ENCODE results near the gene ANKRD2. TPM values are rescaled to one million over a fixed set of nuclear protein-coding genes. Genes with fewer than 3 reads are reported as not detected.

ANKRD2 gene
- total and polyA plus RNA-seq, 10 of the 15 experiments (the other 5 are each of a cell fraction or from before 2014, with no cell fraction given): 0.18 to 0.23 TPM; not detected in 8

DNA sequence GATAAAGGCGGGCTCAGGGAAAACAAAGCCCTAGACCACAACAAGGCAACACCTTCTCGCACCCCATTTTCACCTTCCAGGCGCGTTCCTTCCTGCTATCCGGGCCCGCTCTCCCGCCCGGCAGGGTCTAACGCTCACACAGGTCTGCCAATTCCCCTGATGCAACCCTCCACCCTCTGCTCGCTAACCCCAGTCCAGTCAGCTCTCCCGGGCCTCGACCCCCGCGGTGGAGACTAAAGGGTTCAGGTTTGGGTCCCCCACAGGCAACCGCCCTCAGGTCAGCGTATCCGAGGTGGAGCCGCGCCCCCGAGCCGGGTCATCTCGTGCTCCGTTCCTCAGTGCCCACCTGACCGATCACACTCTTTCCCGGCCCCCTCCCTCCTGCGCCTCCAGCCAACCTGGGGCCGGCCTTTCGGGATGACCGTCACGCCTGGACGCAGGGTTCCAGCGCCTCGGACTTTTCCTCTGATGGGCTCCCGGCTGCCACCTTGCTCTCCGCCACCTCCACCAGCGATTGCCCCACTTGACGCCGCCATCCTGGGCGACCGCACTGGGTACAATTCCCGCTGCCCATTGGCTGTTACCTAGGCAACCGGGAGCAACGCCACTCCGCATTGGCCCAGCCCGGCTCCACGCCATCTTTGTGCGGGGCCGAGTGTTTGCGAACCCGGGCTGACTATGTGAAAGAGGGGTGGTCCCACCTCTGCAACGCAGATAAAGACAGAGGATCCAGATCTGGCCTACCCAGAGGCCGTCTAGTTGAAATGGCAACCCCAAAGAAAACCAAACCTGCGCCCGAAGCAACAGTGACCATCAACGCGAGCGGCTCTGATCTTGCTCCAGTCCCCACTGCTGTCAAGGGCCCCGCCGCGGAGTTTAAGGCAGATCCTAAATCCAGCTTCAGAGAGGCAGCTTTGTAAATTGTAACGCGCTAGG, 60.6 kb downstream of the ANKRD2 start, which contains the start of gene MORN4 (continued):
- TF ChIP-seq, protein P1, sequence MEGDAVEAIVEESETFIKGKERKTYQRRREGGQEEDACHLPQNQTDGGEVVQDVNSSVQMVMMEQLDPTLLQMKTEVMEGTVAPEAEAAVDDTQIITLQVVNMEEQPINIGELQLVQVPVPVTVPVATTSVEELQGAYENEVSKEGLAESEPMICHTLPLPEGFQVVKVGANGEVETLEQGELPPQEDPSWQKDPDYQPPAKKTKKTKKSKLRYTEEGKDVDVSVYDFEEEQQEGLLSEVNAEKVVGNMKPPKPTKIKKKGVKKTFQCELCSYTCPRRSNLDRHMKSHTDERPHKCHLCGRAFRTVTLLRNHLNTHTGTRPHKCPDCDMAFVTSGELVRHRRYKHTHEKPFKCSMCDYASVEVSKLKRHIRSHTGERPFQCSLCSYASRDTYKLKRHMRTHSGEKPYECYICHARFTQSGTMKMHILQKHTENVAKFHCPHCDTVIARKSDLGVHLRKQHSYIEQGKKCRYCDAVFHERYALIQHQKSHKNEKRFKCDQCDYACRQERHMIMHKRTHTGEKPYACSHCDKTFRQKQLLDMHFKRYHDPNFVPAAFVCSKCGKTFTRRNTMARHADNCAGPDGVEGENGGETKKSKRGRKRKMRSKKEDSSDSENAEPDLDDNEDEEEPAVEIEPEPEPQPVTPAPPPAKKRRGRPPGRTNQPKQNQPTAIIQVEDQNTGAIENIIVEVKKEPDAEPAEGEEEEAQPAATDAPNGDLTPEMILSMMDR (IDR thresholded peaks at IDR 0.05 in 2 of 3, conservative IDR thresholded peaks at IDR 0.05 in 1 of 3; ENCODE audit: control insufficient read depth in 2 of 3, extremely low read depth in 1 of 3, insufficient read depth in 1 of 3, low read depth in 3 of 3, low read length in 3 of 3): no peak
- TF ChIP-seq SIX5 (IDR thresholded peaks at IDR 0.05; ENCODE audit: low read depth, low read length, severe bottlenecking) (peak; percentile 78), MXI1 (IDR thresholded peaks at IDR 0.05; ENCODE audit: low read depth, low read length) (peak; percentile 43; the same call in 1 of the 2 replicates), RBBP5 (conservative IDR thresholded peaks at IDR 0.05) (no peak), IKZF2 (IDR thresholded peaks at IDR 0.05) (no peak), RUNX3 (IDR thresholded peaks at IDR 0.05; ENCODE audit: low read length) (peak; percentile 78), HCFC1 (IDR thresholded peaks at IDR 0.05; ENCODE audit: low read length) (peak; percentile 83), MEF2B (IDR thresholded peaks at IDR 0.05; ENCODE audit: partially characterized antibody, poor library complexity, severe bottlenecking) (peak; percentile 47), TBL1XR1 (IDR thresholded peaks at IDR 0.05; ENCODE audit: low read depth, low read length) (no peak), NFIC (IDR thresholded peaks at IDR 0.05; ENCODE audit: low read depth, low read length) (no peak)
- TF ChIP-seq, protein P2, sequence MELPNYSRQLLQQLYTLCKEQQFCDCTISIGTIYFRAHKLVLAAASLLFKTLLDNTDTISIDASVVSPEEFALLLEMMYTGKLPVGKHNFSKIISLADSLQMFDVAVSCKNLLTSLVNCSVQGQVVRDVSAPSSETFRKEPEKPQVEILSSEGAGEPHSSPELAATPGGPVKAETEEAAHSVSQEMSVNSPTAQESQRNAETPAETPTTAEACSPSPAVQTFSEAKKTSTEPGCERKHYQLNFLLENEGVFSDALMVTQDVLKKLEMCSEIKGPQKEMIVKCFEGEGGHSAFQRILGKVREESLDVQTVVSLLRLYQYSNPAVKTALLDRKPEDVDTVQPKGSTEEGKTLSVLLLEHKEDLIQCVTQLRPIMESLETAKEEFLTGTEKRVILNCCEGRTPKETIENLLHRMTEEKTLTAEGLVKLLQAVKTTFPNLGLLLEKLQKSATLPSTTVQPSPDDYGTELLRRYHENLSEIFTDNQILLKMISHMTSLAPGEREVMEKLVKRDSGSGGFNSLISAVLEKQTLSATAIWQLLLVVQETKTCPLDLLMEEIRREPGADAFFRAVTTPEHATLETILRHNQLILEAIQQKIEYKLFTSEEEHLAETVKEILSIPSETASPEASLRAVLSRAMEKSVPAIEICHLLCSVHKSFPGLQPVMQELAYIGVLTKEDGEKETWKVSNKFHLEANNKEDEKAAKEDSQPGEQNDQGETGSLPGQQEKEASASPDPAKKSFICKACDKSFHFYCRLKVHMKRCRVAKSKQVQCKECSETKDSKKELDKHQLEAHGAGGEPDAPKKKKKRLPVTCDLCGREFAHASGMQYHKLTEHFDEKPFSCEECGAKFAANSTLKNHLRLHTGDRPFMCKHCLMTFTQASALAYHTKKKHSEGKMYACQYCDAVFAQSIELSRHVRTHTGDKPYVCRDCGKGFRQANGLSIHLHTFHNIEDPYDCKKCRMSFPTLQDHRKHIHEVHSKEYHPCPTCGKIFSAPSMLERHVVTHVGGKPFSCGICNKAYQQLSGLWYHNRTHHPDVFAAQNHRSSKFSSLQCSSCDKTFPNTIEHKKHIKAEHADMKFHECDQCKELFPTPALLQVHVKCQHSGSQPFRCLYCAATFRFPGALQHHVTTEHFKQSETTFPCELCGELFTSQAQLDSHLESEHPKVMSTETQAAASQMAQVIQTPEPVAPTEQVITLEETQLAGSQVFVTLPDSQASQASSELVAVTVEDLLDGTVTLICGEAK (IDR thresholded peaks at IDR 0.05; ENCODE audit: borderline replicate concordance): peak; percentile 80
- TF ChIP-seq, protein P3, sequence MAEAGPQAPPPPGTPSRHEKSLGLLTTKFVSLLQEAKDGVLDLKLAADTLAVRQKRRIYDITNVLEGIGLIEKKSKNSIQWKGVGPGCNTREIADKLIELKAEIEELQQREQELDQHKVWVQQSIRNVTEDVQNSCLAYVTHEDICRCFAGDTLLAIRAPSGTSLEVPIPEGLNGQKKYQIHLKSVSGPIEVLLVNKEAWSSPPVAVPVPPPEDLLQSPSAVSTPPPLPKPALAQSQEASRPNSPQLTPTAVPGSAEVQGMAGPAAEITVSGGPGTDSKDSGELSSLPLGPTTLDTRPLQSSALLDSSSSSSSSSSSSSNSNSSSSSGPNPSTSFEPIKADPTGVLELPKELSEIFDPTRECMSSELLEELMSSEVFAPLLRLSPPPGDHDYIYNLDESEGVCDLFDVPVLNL (IDR thresholded peaks at IDR 0.05; ENCODE audit: low read depth, low read length): no peak
- TF ChIP-seq, protein P4, sequence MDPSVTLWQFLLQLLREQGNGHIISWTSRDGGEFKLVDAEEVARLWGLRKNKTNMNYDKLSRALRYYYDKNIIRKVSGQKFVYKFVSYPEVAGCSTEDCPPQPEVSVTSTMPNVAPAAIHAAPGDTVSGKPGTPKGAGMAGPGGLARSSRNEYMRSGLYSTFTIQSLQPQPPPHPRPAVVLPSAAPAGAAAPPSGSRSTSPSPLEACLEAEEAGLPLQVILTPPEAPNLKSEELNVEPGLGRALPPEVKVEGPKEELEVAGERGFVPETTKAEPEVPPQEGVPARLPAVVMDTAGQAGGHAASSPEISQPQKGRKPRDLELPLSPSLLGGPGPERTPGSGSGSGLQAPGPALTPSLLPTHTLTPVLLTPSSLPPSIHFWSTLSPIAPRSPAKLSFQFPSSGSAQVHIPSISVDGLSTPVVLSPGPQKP (IDR thresholded peaks at IDR 0.05; ENCODE audit: low read depth, low read length): no peak
- TF ChIP-seq, protein P5, sequence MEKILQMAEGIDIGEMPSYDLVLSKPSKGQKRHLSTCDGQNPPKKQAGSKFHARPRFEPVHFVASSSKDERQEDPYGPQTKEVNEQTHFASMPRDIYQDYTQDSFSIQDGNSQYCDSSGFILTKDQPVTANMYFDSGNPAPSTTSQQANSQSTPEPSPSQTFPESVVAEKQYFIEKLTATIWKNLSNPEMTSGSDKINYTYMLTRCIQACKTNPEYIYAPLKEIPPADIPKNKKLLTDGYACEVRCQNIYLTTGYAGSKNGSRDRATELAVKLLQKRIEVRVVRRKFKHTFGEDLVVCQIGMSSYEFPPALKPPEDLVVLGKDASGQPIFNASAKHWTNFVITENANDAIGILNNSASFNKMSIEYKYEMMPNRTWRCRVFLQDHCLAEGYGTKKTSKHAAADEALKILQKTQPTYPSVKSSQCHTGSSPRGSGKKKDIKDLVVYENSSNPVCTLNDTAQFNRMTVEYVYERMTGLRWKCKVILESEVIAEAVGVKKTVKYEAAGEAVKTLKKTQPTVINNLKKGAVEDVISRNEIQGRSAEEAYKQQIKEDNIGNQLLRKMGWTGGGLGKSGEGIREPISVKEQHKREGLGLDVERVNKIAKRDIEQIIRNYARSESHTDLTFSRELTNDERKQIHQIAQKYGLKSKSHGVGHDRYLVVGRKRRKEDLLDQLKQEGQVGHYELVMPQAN (conservative IDR thresholded peaks at IDR 0.05): 0 out of 2 replicates have a peak, but pooled peaks have one; percentile 56
- TF ChIP-seq, protein P6, sequence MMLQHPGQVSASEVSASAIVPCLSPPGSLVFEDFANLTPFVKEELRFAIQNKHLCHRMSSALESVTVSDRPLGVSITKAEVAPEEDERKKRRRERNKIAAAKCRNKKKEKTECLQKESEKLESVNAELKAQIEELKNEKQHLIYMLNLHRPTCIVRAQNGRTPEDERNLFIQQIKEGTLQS (IDR thresholded peaks at IDR 0.05; ENCODE audit: borderline replicate concordance, extremely low read depth, low read depth, low read length): no peak

All from GM12878 (cell line).